WERI-Rb-1 (cell line): ENCODE data around the gene KIF18A.
A peak's percentile ranks its signal among the peaks of the same experiment; 100 is the strongest.

ENCODE experiments used
- DNase-seq: peaks from one replicate; pipeline ENCODE4 v3.0.0-alpha.2; 2020
- H3K27ac ChIP-seq: fragments of 250-450 bp; sonication (Bioruptor Pico); 2 replicates; pipeline ENCODE4 v1.5.1; 2020; ENCODE audit warnings: mild to moderate bottlenecking, moderate library complexity
- H3K27me3 ChIP-seq: fragments of 250-450 bp; sonication (Bioruptor Pico); 2 replicates; pipeline ENCODE4 v1.5.1; 2021; ENCODE audit warnings: mild to moderate bottlenecking, low read depth, moderate library complexity; ENCODE audit not compliant: insufficient read depth, severe bottlenecking
- H3K36me3 ChIP-seq: fragments of 250-450 bp; sonication (Bioruptor Pico); 2 replicates; pipeline ENCODE4 v1.5.1; 2020; ENCODE audit warnings: mild to moderate bottlenecking, moderate library complexity
- H3K4me3 ChIP-seq: 2 replicates; pipeline ENCODE4 v1.5.1; 2011; ENCODE audit warnings: low read depth, mild to moderate bottlenecking, control low read depth, low read length
- H3K9me3 ChIP-seq: fragments of 250-450 bp; sonication (Bioruptor Pico); 2 replicates; pipeline ENCODE4 v1.5.1; 2021; ENCODE audit warnings: mild to moderate bottlenecking, moderate library complexity; ENCODE audit not compliant: severe bottlenecking
- TF ChIP-seq, protein P1 (sequence below): IDR thresholded peaks from 2 replicates; pipeline ENCODE4 v1.5.1; 2011; ENCODE audit warnings: low read depth, mild to moderate bottlenecking, control low read depth, inconsistent platforms, low read length

The KIF18A gene

GRCh38 chr11:28107750-28108618 is at the start of gene KIF18A, which contains the start of gene METTL15:
Gene KIF18A, minus strand, starts transcription at chr11:28108156. Its CDS starts 10,209 bp downstream, at chr11:28097947.
Gene METTL15, plus strand, starts transcription at chr11:28108388. Its CDS starts 4,947 bp downstream, at chr11:28113335.
- TF ChIP-seq, protein P1, sequence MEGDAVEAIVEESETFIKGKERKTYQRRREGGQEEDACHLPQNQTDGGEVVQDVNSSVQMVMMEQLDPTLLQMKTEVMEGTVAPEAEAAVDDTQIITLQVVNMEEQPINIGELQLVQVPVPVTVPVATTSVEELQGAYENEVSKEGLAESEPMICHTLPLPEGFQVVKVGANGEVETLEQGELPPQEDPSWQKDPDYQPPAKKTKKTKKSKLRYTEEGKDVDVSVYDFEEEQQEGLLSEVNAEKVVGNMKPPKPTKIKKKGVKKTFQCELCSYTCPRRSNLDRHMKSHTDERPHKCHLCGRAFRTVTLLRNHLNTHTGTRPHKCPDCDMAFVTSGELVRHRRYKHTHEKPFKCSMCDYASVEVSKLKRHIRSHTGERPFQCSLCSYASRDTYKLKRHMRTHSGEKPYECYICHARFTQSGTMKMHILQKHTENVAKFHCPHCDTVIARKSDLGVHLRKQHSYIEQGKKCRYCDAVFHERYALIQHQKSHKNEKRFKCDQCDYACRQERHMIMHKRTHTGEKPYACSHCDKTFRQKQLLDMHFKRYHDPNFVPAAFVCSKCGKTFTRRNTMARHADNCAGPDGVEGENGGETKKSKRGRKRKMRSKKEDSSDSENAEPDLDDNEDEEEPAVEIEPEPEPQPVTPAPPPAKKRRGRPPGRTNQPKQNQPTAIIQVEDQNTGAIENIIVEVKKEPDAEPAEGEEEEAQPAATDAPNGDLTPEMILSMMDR: no peak
- Histone ChIP-seq H3K9me3 (no peaks in the 10 kb centered on the region), H3K36me3 (no peaks in the 10 kb centered on the region), H3K27ac (peak within 1 kb of the TSS; percentile 88), H3K4me3 (peak within 1 kb of the TSS; percentile 66), H3K27me3 (no peaks in the 10 kb centered on the region)
- peak; percentile 99 for DNase-seq

DNA sequence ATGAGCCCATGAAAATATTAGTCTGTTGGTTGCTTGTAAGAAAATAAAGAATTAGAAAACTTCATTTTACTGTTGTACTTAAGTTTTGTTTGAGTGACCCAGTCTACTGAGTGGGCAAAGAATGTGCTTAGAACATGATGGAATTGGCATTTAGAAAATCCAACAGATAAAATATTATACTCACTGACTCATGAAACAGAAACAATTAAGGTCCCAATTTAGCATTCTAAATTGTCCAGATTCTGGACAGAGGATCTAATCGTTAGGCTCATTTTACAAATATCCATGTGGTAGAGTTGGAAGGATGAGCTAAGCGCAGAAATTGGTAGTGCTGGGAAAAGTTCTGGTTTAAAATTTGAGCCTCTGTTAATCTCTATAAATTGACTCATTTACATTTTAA is 45.6 kb upstream of the KIF18A start:
- TF ChIP-seq, protein P1: no peak
- Histone ChIP-seq H3K27ac (no peak overlapping the region), H3K4me3 (no peak overlapping the region), H3K9me3 (no peaks in the 10 kb centered on the region), H3K36me3 (peaks cover 2% of the 10 kb centered on the region; the same call in 1 of the 2 replicates), H3K27me3 (no peaks in the 10 kb centered on the region)
- DNase-seq: no peak

GRCh38 chr11:28152743-28153142 is 44.8 kb upstream of the KIF18A start:
- TF ChIP-seq, protein P1: no peak
- H3K27ac ChIP-seq: no peak overlapping the region

DNA sequence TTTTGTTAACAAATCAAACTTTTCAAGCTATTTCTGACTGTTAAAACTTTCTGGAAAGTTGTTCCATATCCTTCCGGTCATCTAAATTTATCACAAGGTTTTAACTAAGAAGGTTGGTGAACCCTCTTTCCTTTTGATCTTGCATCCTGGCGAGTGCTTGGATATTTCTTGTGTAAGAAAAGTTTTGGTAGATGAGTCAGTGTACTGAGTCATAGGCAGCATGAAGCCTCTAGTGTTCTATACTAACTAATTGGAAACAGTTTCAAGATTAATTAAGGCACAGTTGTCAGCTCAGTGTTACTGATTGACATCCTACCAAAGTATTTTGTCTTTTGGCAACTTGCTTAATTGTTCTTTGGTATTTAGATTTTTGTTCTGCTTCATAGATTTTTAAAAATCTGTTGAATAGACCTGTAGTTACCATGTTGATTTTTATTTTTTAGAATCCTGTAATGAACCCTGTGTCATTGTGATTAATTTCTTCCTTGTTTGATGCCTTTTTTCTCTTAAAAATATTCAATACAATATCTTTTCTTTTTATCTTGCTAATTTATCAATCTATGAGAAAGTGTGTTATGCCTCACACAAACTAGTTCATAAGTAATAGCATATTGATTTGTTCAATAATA is 38.3 kb upstream of the KIF18A start:
- H3K4me3 ChIP-seq: no peak overlapping the region
- TF ChIP-seq, protein P1: no peak
- H3K9me3 ChIP-seq: no peaks in the 10 kb centered on the region
- no peaks in the 10 kb centered on the region for H3K36me3 ChIP-seq
- H3K27ac ChIP-seq: no peak overlapping the region
- DNase-seq: no peak
- no peaks in the 10 kb centered on the region for H3K27me3 ChIP-seq

More at GRCh38 chr11:28152743-28153142, 44.8 kb upstream of the KIF18A start:
- Histone ChIP-seq H3K36me3 (no peaks in the 10 kb centered on the region), H3K27me3 (no peaks in the 10 kb centered on the region), H3K9me3 (no peaks in the 10 kb centered on the region), H3K4me3 (no peak overlapping the region)
- DNase-seq: no peak

DNA sequence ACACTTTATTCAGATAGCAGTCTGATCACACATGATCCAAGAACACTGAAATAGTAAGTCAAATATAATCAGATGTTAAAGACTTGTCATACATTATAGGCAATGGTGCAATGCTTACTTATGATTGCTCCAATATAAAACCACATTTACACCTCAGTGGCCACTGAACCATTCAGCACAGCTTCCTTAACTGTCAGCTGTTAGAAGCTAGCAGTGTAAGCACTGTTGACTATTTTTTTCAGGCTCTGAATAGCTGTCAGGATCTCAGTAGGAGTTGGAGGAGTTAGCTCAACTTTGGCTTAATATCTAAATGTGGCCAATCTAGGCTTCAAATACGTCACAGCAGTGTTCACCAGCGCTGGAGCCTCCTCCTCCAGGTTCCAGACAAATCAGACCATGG is 36.9 kb upstream of the KIF18A start:
- TF ChIP-seq, protein P1: no peak
- DNase-seq: no peak
- Histone ChIP-seq H3K9me3 (no peaks in the 10 kb centered on the region), H3K27me3 (no peaks in the 10 kb centered on the region), H3K4me3 (no peak overlapping the region), H3K36me3 (no peaks in the 10 kb centered on the region), H3K27ac (no peak overlapping the region)
